ENCODE measurements around the gene RNF31.

RNF31 gene

GRCh38 chr14:24182110-24182882, 35.0 kb downstream of the RNF31 start:
- no peak for DNase-seq (ENCODE audit: low spot score)

GRCh38 chr14:24183014-24183481, 35.8 kb downstream of the RNF31 start:
- DNase-seq (ENCODE audit: low spot score) = no peak

- DNase-seq (ENCODE audit: low spot score) = no peak
Observed at GRCh38 chr14:24184104-24184970, 37.0 kb downstream of the RNF31 start.

- DNase-seq (ENCODE audit: low spot score) = no peak
Observed at GRCh38 chr14:24185026-24185425, 37.7 kb downstream of the RNF31 start.

- no peak for DNase-seq (ENCODE audit: low spot score)
Observed at GRCh38 chr14:24185741-24186140, 38.4 kb downstream of the RNF31 start.

GRCh38 chr14:24186831-24187538, 39.7 kb downstream of the RNF31 start:
- no peak for DNase-seq (ENCODE audit: low spot score)

- DNase-seq (ENCODE audit: low spot score) = no peak
Observed at GRCh38 chr14:24187539-24187915, 40.2 kb downstream of the RNF31 start.

- peak; percentile 99 for DNase-seq (ENCODE audit: low spot score)
Observed at GRCh38 chr14:24188251-24189058, 41.2 kb downstream of the RNF31 start, which contains the start of gene IPO4. TSS of gene IPO4 (minus strand) at chr14:24188816. CDS start at chr14:24188787, 29 bp downstream.

GRCh38 chr14:24189059-24189375, 41.7 kb downstream of the RNF31 start:
- DNase-seq (ENCODE audit: low spot score) = no peak

- DNase-seq (ENCODE audit: low spot score) = no peak
Observed at GRCh38 chr14:24189460-24189859, 42.2 kb downstream of the RNF31 start.

- no peak for DNase-seq (ENCODE audit: low spot score)
Observed at GRCh38 chr14:24190416-24190815, 43.1 kb downstream of the RNF31 start.

- DNase-seq (ENCODE audit: low spot score) = no peak
Observed at GRCh38 chr14:24192933-24193332, 45.6 kb downstream of the RNF31 start.

- DNase-seq (ENCODE audit: low spot score) = no peak
Observed at GRCh38 chr14:24194186-24194872, 47.0 kb downstream of the RNF31 start.

GRCh38 chr14:24194873-24195185, 47.5 kb downstream of the RNF31 start:
- no peak for DNase-seq (ENCODE audit: low spot score)

GRCh38 chr14:24195186-24196070, 48.1 kb downstream of the RNF31 start, which contains the start of gene TM9SF1:
TSS of gene TM9SF1 (minus strand) at chr14:24195441. CDS start at chr14:24195019, 422 bp downstream.
- peak; percentile 95 for DNase-seq (ENCODE audit: low spot score)

- DNase-seq (ENCODE audit: low spot score) = no peak
Observed at GRCh38 chr14:24196071-24197055, 49.1 kb downstream of the RNF31 start.

GRCh38 chr14:24197056-24197450, 49.8 kb downstream of the RNF31 start:
- no peak for DNase-seq (ENCODE audit: low spot score)

- no peak for DNase-seq (ENCODE audit: low spot score)
Observed at GRCh38 chr14:24198814-24199524, 51.7 kb downstream of the RNF31 start.

All from iPS-NIHi11 (cell line).